IMR-90 (cell line): ENCODE data around the gene ZBTB22. TPM values are rescaled to one million over a fixed set of nuclear protein-coding genes. Genes with fewer than 3 reads are reported as not detected.
"Not testable (repeated sequence)": the region's sequence is repeated elsewhere in the genome, so short reads cannot be mapped to it uniquely, and the experiment has no call there.

Experiments used
- ATAC-seq: fragments of 200-7000 bp; cut with Tn5 transposase; 2 replicates; pipeline ENCODE4 v1.9.1; 2020; ENCODE audit warnings: low read depth, mild to moderate bottlenecking, moderate library complexity
- BruUV-seq: library from RNA; stranded (reverse); fragments of 400-500 nt; replicated peaks from 2 replicates; lab custom pipeline; 2021; lab: Mats Ljungman, UMichigan
- CTCF ChIA-PET: fragments of 300-600 bp; formaldehyde crosslinking; extraction: SDS; loops from one replicate; lab custom pipeline; 2021; ENCODE audit warnings: antibody characterized with exemption; lab: Yijun Ruan, JAX
- POLR2A ChIA-PET: fragments of 300-600 bp; sonication (Branson Sonifier 250); formaldehyde crosslinking; loops from one replicate; lab custom pipeline; 2022; ENCODE audit warnings: antibody characterized with exemption; ENCODE audit not compliant: unreplicated experiment; lab: Charles Lee
- DNase-seq: peaks from one replicate; pipeline ENCODE4 v3.0.0; 2013
- H2AFZ ChIP-seq: replicated peaks from 2 replicates; pipeline ENCODE3; 2013; ENCODE audit warnings: low read length, mild to moderate bottlenecking; ENCODE audit not compliant: poor library complexity
- H2AK5ac ChIP-seq: 2 replicates; pipeline ENCODE4 v1.6.1; 2013; ENCODE audit warnings: low read depth, low read length, inconsistent platforms
- H2AK9ac ChIP-seq: replicated peaks from 2 replicates; pipeline ENCODE3; 2013; ENCODE audit warnings: mild to moderate bottlenecking, low read depth, low read length, moderate library complexity; ENCODE audit not compliant: poor library complexity
- H2BK120ac ChIP-seq: 2 replicates; pipeline ENCODE4 v1.6.1; 2013; ENCODE audit warnings: low read depth, low read length, inconsistent platforms
- H2BK15ac ChIP-seq: 3 replicates; pipeline ENCODE4 v1.6.1; 2013; ENCODE audit warnings: low read depth, low read length, inconsistent platforms
- H2BK20ac ChIP-seq: 2 replicates; pipeline ENCODE4 v1.6.1; 2013; ENCODE audit warnings: low read depth, mild to moderate bottlenecking, inconsistent platforms, low read length, moderate library complexity
- H2BK5ac ChIP-seq: 2 replicates; pipeline ENCODE4 v1.6.1; 2013; ENCODE audit warnings: mild to moderate bottlenecking, low read depth, low read length, inconsistent platforms; ENCODE audit not compliant: poor library complexity, severe bottlenecking
- H3K14ac ChIP-seq: replicated peaks from 2 replicates; pipeline ENCODE4 v1.6.1; 2013; ENCODE audit warnings: low read depth, low read length, inconsistent platforms
- H3K18ac ChIP-seq: 2 replicates; pipeline ENCODE4 v1.6.1; 2013; ENCODE audit warnings: low read depth, low read length, control low read depth
- H3K23ac ChIP-seq: 2 replicates; pipeline ENCODE4 v1.6.1; 2013; ENCODE audit warnings: low read depth, low read length, inconsistent platforms
- H3K27ac ChIP-seq: 2 replicates; pipeline ENCODE4 v1.5.1; 2013; ENCODE audit warnings: mild to moderate bottlenecking, control low read depth, low read length; ENCODE audit not compliant: insufficient read depth
- H3K27me3 ChIP-seq: 2 replicates; pipeline ENCODE4 v1.6.1; 2013; ENCODE audit warnings: low read length; ENCODE audit not compliant: control insufficient read depth, insufficient read depth
- H3K36me3 ChIP-seq: 2 replicates; pipeline ENCODE4 v1.6.1; 2013; ENCODE audit warnings: low read length, mixed read lengths; ENCODE audit not compliant: control insufficient read depth, insufficient read depth
- H3K4ac ChIP-seq: 2 replicates; pipeline ENCODE4 v1.6.1; 2013; ENCODE audit warnings: low read depth, low read length, inconsistent platforms
- H3K4me1 ChIP-seq: 2 replicates; pipeline ENCODE4 v1.6.1; 2013; ENCODE audit warnings: low read length, mixed read lengths; ENCODE audit not compliant: control insufficient read depth, insufficient read depth
- H3K4me2 ChIP-seq: 2 replicates; pipeline ENCODE4 v1.6.1; 2013; ENCODE audit warnings: low read depth, mild to moderate bottlenecking, control low read depth, low read length, moderate library complexity
- H3K4me3 ChIP-seq: 2 replicates; pipeline ENCODE4 v1.5.1; 2013; ENCODE audit warnings: low read depth, mild to moderate bottlenecking, control low read depth, low read length, moderate library complexity; ENCODE audit not compliant: insufficient read depth
- H3K56ac ChIP-seq: 2 replicates; pipeline ENCODE4 v1.6.1; 2013; ENCODE audit warnings: low read length, inconsistent platforms; ENCODE audit not compliant: insufficient read depth; ENCODE audit errors: extremely low read depth
- H3K79me1 ChIP-seq, 2 experiments: 2 replicates each; pipeline ENCODE4 v1.6.1; 2013; ENCODE audit warnings: low read length in 2 of 2, inconsistent platforms in 1 of 2, low read depth in 1 of 2
- H3K9ac ChIP-seq: 2 replicates; pipeline ENCODE4 v1.6.1; 2013; ENCODE audit warnings: low read depth, low read length, control low read depth
- H3K9me1 ChIP-seq: 2 replicates; pipeline ENCODE4 v1.6.1; 2013; ENCODE audit warnings: low read length, inconsistent platforms; ENCODE audit not compliant: insufficient read depth
- H3K9me3 ChIP-seq: 2 replicates; pipeline ENCODE4 v1.6.1; 2013; ENCODE audit warnings: low read length; ENCODE audit not compliant: control insufficient read depth, insufficient read depth
- H4K20me1 ChIP-seq: 2 replicates; pipeline ENCODE4 v1.6.1; 2013; ENCODE audit warnings: low read length, inconsistent platforms; ENCODE audit not compliant: insufficient read depth
- H4K5ac ChIP-seq: 2 replicates; pipeline ENCODE4 v1.6.1; 2013; ENCODE audit warnings: mild to moderate bottlenecking, low read depth, low read length, control low read depth
- H4K8ac ChIP-seq, 2 experiments: 2 replicates each; pipeline ENCODE4 v1.6.1; 2013; ENCODE audit warnings: low read depth in 2 of 2, low read length in 2 of 2, control low read depth in 1 of 2, inconsistent platforms in 1 of 2
- H4K91ac ChIP-seq: 2 replicates; pipeline ENCODE4 v1.6.1; 2013; ENCODE audit warnings: low read depth, low read length, inconsistent platforms; ENCODE audit not compliant: insufficient read depth
- MXI1 ChIP-seq: IDR thresholded peaks from 2 replicates; pipeline ENCODE4 v1.6.1; 2012; ENCODE audit warnings: low read depth, mild to moderate bottlenecking, low read length, moderate library complexity, borderline replicate concordance
- WGBS, 2 experiments: methylation state at CpG; one replicate each; pipeline versions ENCODE4 v1.1.5 to v1.1.7; 2013; ENCODE audit warnings: missing lambda C conversion rate in 2 of 2; ENCODE audit not compliant: insufficient read length in 1 of 2; ENCODE audit errors: extremely low coverage in 2 of 2; 5-methylcytosine and 5-hydroxymethylcytosine counted together
- dilution Hi-C: fragments of 300-500 bp; cut with HindIII; formaldehyde crosslinking; loops from one replicate; pipeline ENCODE4 v1.14.3; 2018; ENCODE audit warnings: low sequenced_read_pairs; ENCODE audit not compliant: unreplicated experiment
- in situ Hi-C: fragments of 300-500 bp; cut with MboI; formaldehyde crosslinking; loops from 3 replicates; pipeline ENCODE4 v1.14.3; 2019; ENCODE audit warnings: low sequenced_read_pairs, inconsistent platforms, mixed read lengths
- intact Hi-C: fragments of 100-400 bp; cut with micrococcal nuclease; formaldehyde crosslinking; loops from 2 replicates; pipeline ENCODE4 v1.10.0; 2022
- polyA plus RNA-seq, 3 experiments: library from polyadenylated mRNA; depleted of rRNA; stranded (reverse); fragments of >200 nt; gene quantifications; 2 replicates each; pipeline ENCODE4 v1.2.3, GENCODE V29; 2012; ENCODE audit warnings: low replicate concordance in 1 of 3
- total RNA-seq: library from RNA; depleted of rRNA; stranded (reverse); fragments of >200 nt; gene quantifications from 2 replicates; pipeline ENCODE4 v1.2.3, GENCODE V29; 2012

The ZBTB22 gene
- total and polyA plus RNA-seq, 2 of the 4 experiments (the other 2 are of a cell fraction) = 6.8 to 13.0 TPM

DNA sequence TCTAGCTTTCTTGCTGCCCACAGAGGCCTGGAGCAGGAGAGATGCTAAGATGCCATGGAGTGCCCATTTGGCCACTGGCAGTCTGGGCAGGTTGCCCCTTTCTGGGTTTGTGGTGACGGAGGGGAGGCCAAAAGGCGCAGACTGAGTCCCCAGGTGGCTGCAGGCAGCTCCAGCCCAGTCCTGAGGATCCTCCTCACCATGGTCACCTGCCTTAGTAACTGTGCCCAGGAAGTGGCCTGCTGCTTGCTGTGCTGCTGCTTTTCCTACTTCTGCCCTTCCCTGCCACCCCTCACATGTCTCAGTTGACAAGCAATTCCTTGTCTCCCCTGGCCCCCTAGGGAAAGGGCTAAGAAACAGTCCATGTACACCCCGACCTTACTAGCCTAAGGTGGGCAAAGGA, 38.8 kb upstream of the ZBTB22 start:
- in situ Hi-C loops = no loop called here
- no CpG with 5 or more reads among the region's 3 CpGs for WGBS, 2 experiments
- ATAC-seq = no peak
- Histone ChIP-seq H3K9me3 (no peaks in the 10 kb centered on the region), H4K5ac (no peak overlapping the region), H3K56ac (no peak overlapping the region), H2AK9ac (no peak overlapping the region), H3K23ac (no peak overlapping the region), H3K4me1 (no peaks in the 10 kb centered on the region), H3K4ac (no peak overlapping the region), H4K20me1 (no peaks in the 10 kb centered on the region), H3K79me1 (no peaks in the 10 kb centered on the region), H3K14ac (no peak overlapping the region), H3K18ac (no peak overlapping the region), H2AK5ac (no peak overlapping the region), H3K27ac (no peak overlapping the region), H2AFZ (no peak overlapping the region), H3K36me3 (no peaks in the 10 kb centered on the region), H3K9ac (no peak overlapping the region), H2BK120ac (no peak overlapping the region), H3K27me3 (peaks cover 23% of the 10 kb centered on the region), H2BK20ac (no peak overlapping the region), H3K9me1 (no peaks in the 10 kb centered on the region), H4K91ac (no peak overlapping the region), H2BK15ac (no peak overlapping the region), H2BK5ac (no peak overlapping the region), H3K4me2 (no peak overlapping the region), H3K4me3 (no peak overlapping the region), H4K8ac (no peak overlapping the region)
- no peak for TF ChIP-seq MXI1
- intact Hi-C loops = no loop called here
- POLR2A ChIA-PET = no interaction called here
- no peak for DNase-seq
- BruUV-seq = no TSS peak
- CTCF ChIA-PET = no interaction called here
- dilution Hi-C loops = no loop called here

DNA sequence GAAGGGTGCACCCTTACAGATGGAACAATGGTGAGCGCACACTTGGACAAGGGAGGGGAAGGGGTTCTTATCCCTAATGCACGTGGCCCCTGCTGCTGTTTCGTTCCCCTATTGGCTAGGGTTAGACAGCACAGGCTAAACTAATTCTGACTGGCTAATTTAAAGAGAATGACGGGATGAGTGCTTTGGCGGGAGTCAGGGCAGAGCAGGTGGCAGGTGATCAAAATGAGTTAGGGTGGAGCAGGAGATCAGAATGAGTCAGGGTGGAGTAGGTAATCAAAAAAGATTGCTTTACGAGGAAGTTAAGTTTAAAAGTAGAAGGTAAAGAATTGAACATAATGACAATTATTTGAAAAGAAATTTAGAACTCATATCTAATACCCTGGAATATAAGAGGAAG, 38.3 kb upstream of the ZBTB22 start:
- H2AK5ac ChIP-seq, H2BK5ac ChIP-seq, H3K18ac ChIP-seq, H3K4me2 ChIP-seq, H3K9me1 ChIP-seq, intact Hi-C loops, H3K4me1 ChIP-seq, dilution Hi-C loops, H4K91ac ChIP-seq, H4K20me1 ChIP-seq, H3K79me1 ChIP-seq, DNase-seq, CTCF ChIA-PET, H3K56ac ChIP-seq, H3K27ac ChIP-seq, in situ Hi-C loops, BruUV-seq, H2AFZ ChIP-seq, POLR2A ChIA-PET, H3K4ac ChIP-seq, H2AK9ac ChIP-seq, H2BK15ac ChIP-seq, H3K9me3 ChIP-seq, H2BK120ac ChIP-seq, H2BK20ac ChIP-seq, H3K4me3 ChIP-seq, H3K14ac ChIP-seq, H3K9ac ChIP-seq, ATAC-seq, H4K5ac ChIP-seq, H3K36me3 ChIP-seq, H3K23ac ChIP-seq, H4K8ac ChIP-seq: not testable (repeated sequence)
- WGBS, 2 experiments = 50% methylated on average over 3 of the region's 6 CpGs; no CpG with 5 or more reads in 1 of the 2 experiments
- H3K27me3 ChIP-seq = peaks cover 21% of the 10 kb centered on the region
